Upper lobe of left lung (tissue), 6 donors: ENCODE data around the gene HS6ST2. TPM values are rescaled to one million over a fixed set of nuclear protein-coding genes. Genes with fewer than 3 reads are reported as not detected.

ENCODE experiments used
- ATAC-seq, 2 donors: fragments of 200-7000 bp; cut with Tn5 transposase; one replicate each; pipeline ENCODE4 v1.9.1; 2022; ENCODE audit warnings: mild to moderate bottlenecking in 2 of 2, moderate library complexity in 2 of 2; ENCODE audit not compliant: low FRiP score in 2 of 2
- DNase-seq, 2 donors: peaks; one replicate each; pipeline ENCODE4 v3.0.0-alpha.2; 2019 to 2020
- H3K27ac ChIP-seq, 4 donors: fragments of 200-600 bp; sonication (generic); one replicate each; pipeline ENCODE4 v1.5.1; 2016 to 2019
- H3K27me3 ChIP-seq, 4 donors: fragments of 200-600 bp; sonication (generic); one replicate each; pipeline ENCODE4 v1.5.1; 2017 to 2019
- H3K36me3 ChIP-seq, 4 donors: fragments of 200-600 bp; sonication (generic); one replicate each; pipeline ENCODE4 v1.5.1; 2016 to 2019
- H3K4me1 ChIP-seq, 4 donors: fragments of 200-600 bp; sonication (generic); one replicate each; pipeline ENCODE4 v1.5.1; 2018 to 2019
- H3K4me3 ChIP-seq, 4 donors: fragments of 200-600 bp; sonication (generic); one replicate each; pipeline ENCODE4 v1.5.1; 2017 to 2019; ENCODE audit warnings: mild to moderate bottlenecking in 2 of 4, moderate library complexity in 1 of 4
- H3K9me3 ChIP-seq, 4 donors: fragments of 200-600 bp; sonication (generic); one replicate each; pipeline ENCODE4 v1.5.1; 2018 to 2019
- EP300 ChIP-seq, 4 donors: sonication (generic); formaldehyde crosslinking; IDR thresholded peaks; one replicate each; pipeline ENCODE4 v1.5.1; 2017; ENCODE audit warnings: antibody characterized with exemption in 4 of 4, control low read depth in 2 of 4
- POLR2A ChIP-seq, 4 donors: fragments of 450-650 bp; IDR thresholded peaks; one replicate each; pipeline ENCODE4 v1.5.1; 2016 to 2017; ENCODE audit warnings: antibody characterized with exemption in 4 of 4, mild to moderate bottlenecking in 2 of 4
- POLR2AphosphoS5 ChIP-seq, 2 donors: sonication (generic); formaldehyde crosslinking; IDR thresholded peaks; one replicate each; pipeline ENCODE4 v1.5.1; 2017; ENCODE audit warnings: antibody characterized with exemption in 2 of 2
- WGBS, 2 donors: methylation state at CpG; one replicate each; pipeline ENCODE4 v1.1.5; 2017 to 2018; 5-methylcytosine and 5-hydroxymethylcytosine counted together
- total RNA-seq, 6 donors: library from RNA; depleted of rRNA in 4 of 6; stranded (reverse); fragments of >200 nt in 4 of 6; gene quantifications; one replicate each; pipeline versions ENCODE4 v1.1.0 to v1.2.1, GENCODE V29; 2016 to 2021
- TF ChIP-seq, protein P1 (sequence below), 6 experiments: fragments of 450-650 bp in 4 of 6; fragments of 200-600 bp in 2 of 6; sonication (generic) in 2 of 6; IDR thresholded peaks; one replicate each; pipeline ENCODE4 v1.5.1; 2016 to 2019; ENCODE audit warnings: antibody characterized with exemption in 6 of 6
- donor health status: DM: no; HTN: no; CAD: no; lungs with moderate emphysema.
- donor health status: DM: no; HTN: yes; CAD: no; lungs with severe emphysema.

Gene HS6ST2
- total RNA-seq, 6 donors from 2014 or later, result 0.30 to 2.5 (median 1.2) TPM

GRCh38 chrX:132742246-132742645, 216.2 kb downstream of the HS6ST2 start:
- WGBS, 2 donors, result 24 to 27% methylated on average over 1 of the region's 1 CpG
- H3K36me3 ChIP-seq, result no peaks in the 10 kb centered on the region
- DNase-seq, result no peak
- H3K4me3 ChIP-seq, result no peak overlapping the region
- H3K9me3 ChIP-seq, result no peaks in the 10 kb centered on the region
- ATAC-seq, result no peak
- no peak overlapping the region for H3K27ac ChIP-seq
- TF ChIP-seq POLR2AphosphoS5 (IDR thresholded peaks at IDR 0.05), result no peak
- TF ChIP-seq POLR2A (IDR thresholded peaks at IDR 0.05), result no peak
- TF ChIP-seq EP300 (IDR thresholded peaks at IDR 0.05), result no peak
- TF ChIP-seq, protein P1, sequence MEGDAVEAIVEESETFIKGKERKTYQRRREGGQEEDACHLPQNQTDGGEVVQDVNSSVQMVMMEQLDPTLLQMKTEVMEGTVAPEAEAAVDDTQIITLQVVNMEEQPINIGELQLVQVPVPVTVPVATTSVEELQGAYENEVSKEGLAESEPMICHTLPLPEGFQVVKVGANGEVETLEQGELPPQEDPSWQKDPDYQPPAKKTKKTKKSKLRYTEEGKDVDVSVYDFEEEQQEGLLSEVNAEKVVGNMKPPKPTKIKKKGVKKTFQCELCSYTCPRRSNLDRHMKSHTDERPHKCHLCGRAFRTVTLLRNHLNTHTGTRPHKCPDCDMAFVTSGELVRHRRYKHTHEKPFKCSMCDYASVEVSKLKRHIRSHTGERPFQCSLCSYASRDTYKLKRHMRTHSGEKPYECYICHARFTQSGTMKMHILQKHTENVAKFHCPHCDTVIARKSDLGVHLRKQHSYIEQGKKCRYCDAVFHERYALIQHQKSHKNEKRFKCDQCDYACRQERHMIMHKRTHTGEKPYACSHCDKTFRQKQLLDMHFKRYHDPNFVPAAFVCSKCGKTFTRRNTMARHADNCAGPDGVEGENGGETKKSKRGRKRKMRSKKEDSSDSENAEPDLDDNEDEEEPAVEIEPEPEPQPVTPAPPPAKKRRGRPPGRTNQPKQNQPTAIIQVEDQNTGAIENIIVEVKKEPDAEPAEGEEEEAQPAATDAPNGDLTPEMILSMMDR (IDR thresholded peaks at IDR 0.05), result no peak
- H3K4me1 ChIP-seq, result no peaks in the 10 kb centered on the region
- H3K27me3 ChIP-seq, result no peaks in the 10 kb centered on the region

DNA sequence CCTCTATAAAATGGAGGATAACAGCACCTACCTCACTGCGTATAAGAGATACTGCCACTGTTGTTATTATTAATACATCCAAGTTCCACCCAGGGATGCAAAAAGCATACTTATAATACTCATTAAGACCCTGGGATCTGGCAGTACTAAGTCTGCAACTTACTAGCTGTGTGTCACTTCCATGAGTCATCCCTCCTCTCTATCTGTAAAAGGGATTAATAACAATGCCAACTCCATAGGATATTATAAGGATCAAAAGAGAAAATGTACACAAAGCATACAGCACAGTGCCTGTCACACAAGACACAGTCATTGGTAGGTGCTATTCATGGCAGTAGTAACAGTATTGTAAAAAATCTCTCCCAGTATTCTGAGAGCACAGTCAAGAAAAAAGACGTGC, 216.7 kb downstream of the HS6ST2 start:
- H3K4me3 ChIP-seq, result no peak overlapping the region
- H3K27me3 ChIP-seq, result no peaks in the 10 kb centered on the region
- no peak for ATAC-seq
- TF ChIP-seq, protein P1 (IDR thresholded peaks at IDR 0.05), result no peak
- no peak for TF ChIP-seq POLR2AphosphoS5 (IDR thresholded peaks at IDR 0.05)
- TF ChIP-seq POLR2A (IDR thresholded peaks at IDR 0.05), result no peak
- no peak for TF ChIP-seq EP300 (IDR thresholded peaks at IDR 0.05)
- H3K36me3 ChIP-seq, result no peaks in the 10 kb centered on the region
- DNase-seq, result no peak
- no peak overlapping the region for H3K27ac ChIP-seq
- 53 to 89% methylated on average over 2 of the region's 2 CpGs for WGBS, 2 donors
- H3K9me3 ChIP-seq, result no peaks in the 10 kb centered on the region
- no peaks in the 10 kb centered on the region for H3K4me1 ChIP-seq

- no peaks in the 10 kb centered on the region for H3K27me3 ChIP-seq
- no peak overlapping the region for H3K4me3 ChIP-seq
- no peak for DNase-seq
- TF ChIP-seq, protein P1 (IDR thresholded peaks at IDR 0.05), result peak in 3 of 6 experiments; percentile 19 to 27 (median 21)
- TF ChIP-seq POLR2A (IDR thresholded peaks at IDR 0.05), result no peak
- 85 to 89% methylated on average over 3 of the region's 3 CpGs for WGBS, 2 donors
- H3K36me3 ChIP-seq, result no peaks in the 10 kb centered on the region
- no peaks in the 10 kb centered on the region for H3K9me3 ChIP-seq
- no peak for ATAC-seq
- no peaks in the 10 kb centered on the region for H3K4me1 ChIP-seq
- H3K27ac ChIP-seq, result no peak overlapping the region
Observed at GRCh38 chrX:132740316-132741123, 217.9 kb downstream of the HS6ST2 start.

DNA sequence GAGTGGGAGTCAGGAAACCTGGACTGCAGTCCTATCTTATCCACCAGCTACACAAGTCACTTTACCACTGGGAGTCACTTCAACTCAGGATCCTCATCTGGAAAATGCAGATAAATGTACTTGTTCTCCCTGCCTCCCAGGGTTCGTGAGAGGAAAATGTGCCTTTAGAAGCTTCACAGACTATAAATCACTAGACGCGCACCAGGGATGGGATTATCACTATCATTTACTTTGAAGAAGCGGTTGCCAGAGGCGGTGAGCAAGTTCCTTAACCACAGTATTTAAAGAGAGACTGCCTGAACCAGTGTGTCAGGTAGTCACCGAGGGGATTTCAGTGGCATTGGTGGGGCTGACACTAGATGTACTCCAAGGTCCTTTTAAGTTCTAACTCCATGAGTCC, 219.5 kb downstream of the HS6ST2 start:
- Histone ChIP-seq H3K4me3 (no peak overlapping the region), H3K27ac (no peak overlapping the region), H3K4me1 (no peaks in the 10 kb centered on the region), H3K36me3 (no peaks in the 10 kb centered on the region), H3K27me3 (no peaks in the 10 kb centered on the region), H3K9me3 (no peaks in the 10 kb centered on the region)
- ATAC-seq (no peak), DNase-seq (no peak)
- TF ChIP-seq, protein P1 (IDR thresholded peaks at IDR 0.05), result no peak
- no peak for TF ChIP-seq POLR2A (IDR thresholded peaks at IDR 0.05)
- no peak for TF ChIP-seq EP300 (IDR thresholded peaks at IDR 0.05)
- 71 to 76% methylated on average over 6 of the region's 6 CpGs for WGBS, 2 donors

GRCh38 chrX:132737743-132738142, 220.7 kb downstream of the HS6ST2 start:
- DNase-seq (peak in 1 of 2 donors; percentile 45), ATAC-seq (peak in 1 of 2 donors; percentile 54)
- WGBS, 2 donors, result 13 to 42% methylated on average over 1 to 5 of the region's 5 CpGs
- no peak overlapping the region for H3K27ac ChIP-seq
- no peaks in the 10 kb centered on the region for H3K27me3 ChIP-seq
- H3K4me1 ChIP-seq, result no peaks in the 10 kb centered on the region
- no peaks in the 10 kb centered on the region for H3K36me3 ChIP-seq
- no peaks in the 10 kb centered on the region for H3K9me3 ChIP-seq
- no peak overlapping the region for H3K4me3 ChIP-seq
- TF ChIP-seq EP300 (IDR thresholded peaks at IDR 0.05), result no peak
- TF ChIP-seq, protein P1 (IDR thresholded peaks at IDR 0.05), result no peak
- no peak for TF ChIP-seq POLR2A (IDR thresholded peaks at IDR 0.05)
- TF ChIP-seq POLR2AphosphoS5 (IDR thresholded peaks at IDR 0.05), result no peak
